GM19328 (cell line): ENCODE data around the gene WFDC6.

Experiments used
- ATAC-seq: cut with Tn5 transposase; IDR thresholded peaks from one replicate; pipeline ENCODE4 v1.9.1; 2021; ENCODE audit warnings: mild to moderate bottlenecking, moderate library complexity; ENCODE audit not compliant: unreplicated experiment

The WFDC6 gene

GRCh38 chr20:45518282-45518681 lies 21.0 kb downstream of the WFDC6 start:
- ATAC-seq, result no peak

- ATAC-seq, result no peak
Observed at GRCh38 chr20:45515147-45515913, 24.0 kb downstream of the WFDC6 start, which contains the start of gene SPINT3. Gene SPINT3 (minus strand): TSS chr20:45515622. CDS start chr20:45515608, 14 bp downstream.

GRCh38 chr20:45510242-45510862 lies 28.9 kb downstream of the WFDC6 start:
- ATAC-seq, result no peak

GRCh38 chr20:45509091-45509490 lies 30.2 kb downstream of the WFDC6 start:
- no peak for ATAC-seq

- no peak for ATAC-seq
Observed at GRCh38 chr20:45508068-45508886, 31.0 kb downstream of the WFDC6 start.

GRCh38 chr20:45507011-45507820 lies 32.1 kb downstream of the WFDC6 start:
- ATAC-seq, result no peak

GRCh38 chr20:45506398-45506797 lies 32.9 kb downstream of the WFDC6 start:
- ATAC-seq, result no peak

- ATAC-seq, result no peak
Observed at GRCh38 chr20:45503403-45503802, 35.9 kb downstream of the WFDC6 start.

GRCh38 chr20:45502561-45502960 lies 36.7 kb downstream of the WFDC6 start:
- no peak for ATAC-seq

GRCh38 chr20:45501600-45501999 lies 37.7 kb downstream of the WFDC6 start:
- no peak for ATAC-seq

GRCh38 chr20:45500022-45500421 lies 39.3 kb downstream of the WFDC6 start:
- no peak for ATAC-seq

GRCh38 chr20:45497971-45498494 lies 41.2 kb downstream of the WFDC6 start:
- no peak for ATAC-seq

- no peak for ATAC-seq
Observed at GRCh38 chr20:45496166-45496565, 43.1 kb downstream of the WFDC6 start.

- ATAC-seq, result no peak
Observed at GRCh38 chr20:45495501-45495941, 43.8 kb downstream of the WFDC6 start.

- no peak for ATAC-seq
Observed at GRCh38 chr20:45489083-45489531, 50.2 kb downstream of the WFDC6 start.

- ATAC-seq, result no peak
Observed at GRCh38 chr20:45487231-45487635, 52.0 kb downstream of the WFDC6 start.

GRCh38 chr20:45485388-45485787 lies 53.9 kb downstream of the WFDC6 start:
- no peak for ATAC-seq

GRCh38 chr20:45484676-45485075 lies 54.6 kb downstream of the WFDC6 start:
- no peak for ATAC-seq
